HepG2 (cell line): ENCODE results near the gene PIP5K1C. TPM values are rescaled to one million over a fixed set of nuclear protein-coding genes. Genes with fewer than 3 reads are reported as not detected.

Experiments
- ATAC-seq: fragments of 200-7000 bp; cut with Tn5 transposase; 3 replicates; pipeline ENCODE4 v1.9.1; 2020; ENCODE audit warnings: mild to moderate bottlenecking, moderate library complexity
- BruUV-seq: library from RNA; stranded (reverse); fragments of 400-500 nt; replicated peaks from 2 replicates; lab custom pipeline; 2021; lab: Mats Ljungman, UMichigan
- CTCF ChIA-PET: fragments of 300-600 bp; formaldehyde crosslinking; extraction: SDS; loops from one replicate; lab custom pipeline; 2021; ENCODE audit warnings: low total read pairs, inconsistent platforms, low intra/inter-chr PET ratio; lab: Yijun Ruan, JAX
- POLR2A ChIA-PET: fragments of 350-600 bp; sonication (Branson Sonifier 250); formaldehyde crosslinking; loops from one replicate; lab custom pipeline; 2020; ENCODE audit warnings: antibody characterized with exemption, inconsistent platforms; lab: Yijun Ruan, JAX
- DNase-seq: peaks from one replicate; pipeline ENCODE4 v3.0.0-alpha.2; 2015; ENCODE audit warnings: low spot score
- FAIRE-seq: peaks from 3 replicates; lab custom pipeline; 2011; peaks lifted over from hg19 to GRCh38; lab: Jason Lieb, UNC
- H2AFZ ChIP-seq: one replicate; pipeline ENCODE4 v1.6.1; 2011; ENCODE audit warnings: low read length, inconsistent platforms
- H3K27ac ChIP-seq: fragments of 300-600 bp; 3 replicates; pipeline ENCODE4 v1.8.0; 2011; ENCODE audit warnings: mixed run types, mild to moderate bottlenecking, mixed read lengths, low read length, inconsistent platforms; ENCODE audit not compliant: insufficient read depth; ENCODE audit errors: extremely low read length
- H3K27me3 ChIP-seq, 2 experiments: fragments of 200-600 bp in 1 of 2; 2 replicates in 1 of 2; 3 replicates in 1 of 2; pipeline versions ENCODE4 v1.6.0 to v1.8.0; 2011; ENCODE audit warnings: low read length in 2 of 2, mild to moderate bottlenecking in 2 of 2, moderate library complexity in 2 of 2, inconsistent platforms in 1 of 2; ENCODE audit not compliant: insufficient read depth in 2 of 2, control insufficient read depth in 1 of 2
- H3K36me3 ChIP-seq, 2 experiments: fragments of 200-600 bp in 1 of 2; replicated peaks in 1 of 2; 2 replicates in 1 of 2; 3 replicates in 1 of 2; pipeline versions ENCODE4 v1.5.1 to v1.8.0; 2011; ENCODE audit warnings: low read length in 2 of 2, inconsistent platforms in 1 of 2; ENCODE audit not compliant: insufficient read depth in 2 of 2, control insufficient read depth in 1 of 2
- H3K4me1 ChIP-seq: 2 replicates; pipeline ENCODE4 v1.5.1; 2012; ENCODE audit warnings: low read length, inconsistent platforms; ENCODE audit not compliant: insufficient read depth
- H3K4me2 ChIP-seq: 2 replicates; pipeline ENCODE4 v1.6.0; 2011; ENCODE audit warnings: low read depth, low read length, inconsistent platforms
- H3K4me3 ChIP-seq, 3 experiments: fragments of 200-600 bp in 1 of 3; sonication (generic), shearing (Covaris generic) in 1 of 3; replicated peaks in 1 of 3; 2 replicates each; pipeline ENCODE4 v1.5.1; 2011 to 2016; ENCODE audit warnings: low read length in 3 of 3, inconsistent platforms in 2 of 3, low read depth in 2 of 3, mild to moderate bottlenecking in 2 of 3, control low read depth in 1 of 3, mixed read lengths in 1 of 3; ENCODE audit not compliant: insufficient read depth in 1 of 3
- H3K79me2 ChIP-seq: one replicate; pipeline ENCODE4 v1.6.1; 2011; ENCODE audit warnings: low read length, inconsistent platforms; ENCODE audit not compliant: insufficient read depth
- H3K9ac ChIP-seq: 2 replicates; pipeline ENCODE4 v1.6.0; 2011; ENCODE audit warnings: mild to moderate bottlenecking, low read depth, low read length, inconsistent platforms; ENCODE audit not compliant: insufficient read depth
- H3K9me3 ChIP-seq: 2 replicates; pipeline ENCODE4 v1.5.1; 2012; ENCODE audit warnings: mild to moderate bottlenecking, low read length
- H4K20me1 ChIP-seq: 2 replicates; pipeline ENCODE4 v1.6.0; 2011; ENCODE audit warnings: inconsistent platforms, mild to moderate bottlenecking, low read length, moderate library complexity; ENCODE audit not compliant: insufficient read depth
- FUBP1 ChIP-seq: sonication (generic); formaldehyde crosslinking; IDR thresholded peaks from 2 replicates; pipeline ENCODE4 v1.5.1; 2020; ENCODE audit warnings: missing genetic modification reagents, mild to moderate bottlenecking, borderline replicate concordance
- HDAC6 ChIP-seq: fragments of 200-600 bp; sonication (generic); IDR thresholded peaks from 2 replicates; pipeline ENCODE4 v1.7.0; 2017; ENCODE audit warnings: mild to moderate bottlenecking, antibody characterized with exemption, low read length, low read depth
- HOXA9 ChIP-seq: sonication (generic); formaldehyde crosslinking; IDR thresholded peaks from 2 replicates; pipeline ENCODE4 v1.8.1; 2022; ENCODE audit warnings: missing genetic modification reagents, mild to moderate bottlenecking, moderate library complexity, borderline replicate concordance
- MLLT10 ChIP-seq: sonication (generic); formaldehyde crosslinking; IDR thresholded peaks from 2 replicates; pipeline ENCODE4 v1.4.0; 2020; ENCODE audit warnings: missing genetic modification reagents
- NR2F6 ChIP-seq, 2 experiments: IDR thresholded peaks; 2 replicates each; pipeline ENCODE4 v1.6.1; 2016; ENCODE audit warnings: antibody characterized with exemption in 1 of 2, mild to moderate bottlenecking in 1 of 2
- POLR2A ChIP-seq, 2 experiments: IDR thresholded peaks; 2 replicates each; pipeline ENCODE4 v1.6.1; 2011; ENCODE audit warnings: low read depth in 2 of 2, low read length in 2 of 2, mild to moderate bottlenecking in 1 of 2, moderate library complexity in 1 of 2; ENCODE audit not compliant: insufficient read depth in 1 of 2
- ZBTB33 ChIP-seq: sonication (generic); formaldehyde crosslinking; IDR thresholded peaks from 2 replicates; pipeline ENCODE4 v1.4.0; 2020; ENCODE audit warnings: missing genetic modification reagents
- WGBS: methylation state at CpG from one replicate; pipeline ENCODE4 v1.1.6; 2017; ENCODE audit warnings: low lambda C conversion rate; 5-methylcytosine and 5-hydroxymethylcytosine counted together
- in situ Hi-C: cut with HindIII; loops from 2 replicates; pipeline ENCODE4 v1.10.0; 2017; ENCODE audit warnings: low pct_unique_long_range_greater_than_20kb; ENCODE audit not compliant: extremely low pct_ligation_motif_present
- intact Hi-C: fragments of 100-400 bp; cut with micrococcal nuclease; formaldehyde crosslinking; loops from one replicate; pipeline ENCODE4 v1.10.0; 2022; ENCODE audit not compliant: unreplicated experiment
- polyA plus RNA-seq, 8 experiments: library from polyadenylated mRNA; depleted of rRNA in 3 of 8; stranded (reverse) in 7 of 8; unstranded in 1 of 8; fragments of >200 nt; fragmentation: Illumina TruSeq in 4 of 8; extraction: Trizol in 4 of 8; gene quantifications; 2 replicates each; pipeline versions ENCODE4 v1.2.1 to v1.2.3, GENCODE V29; 2011 to 2016; ENCODE audit warnings: low read depth in 4 of 8, missing spikeins in 1 of 8, mixed read lengths in 1 of 8; ENCODE audit not compliant: insufficient read depth in 1 of 8
- total RNA-seq, 5 experiments: library from RNA; depleted of rRNA; stranded (reverse); fragments of >200 nt; fragmentation: Illumina TruSeq; extraction: Trizol; gene quantifications; 2 replicates each; pipeline ENCODE4 v1.2.3, GENCODE V29; 2016; ENCODE audit warnings: low read depth in 1 of 5

PIP5K1C gene
- total and polyA plus RNA-seq, 2 of the 13 experiments (the other 11 are each of a cell fraction or from before 2014, with no cell fraction given): 3.6 to 4.3 TPM

GRCh38 chr19:3643674-3644313 is 56.5 kb downstream of the PIP5K1C start:
- Histone ChIP-seq H3K4me1 (no peaks in the 10 kb centered on the region), H3K9ac (no peak overlapping the region), H3K9me3 (no peaks in the 10 kb centered on the region), H3K27me3 (no peaks in the 10 kb centered on the region), H4K20me1 (no peaks in the 10 kb centered on the region), H2AFZ (no peak overlapping the region), H3K4me2 (no peak overlapping the region), H3K36me3 (peaks cover 3% of the 10 kb centered on the region in 2 experiments; a peak in 2 of 5 replicates), H3K4me3 (no peak overlapping the region), H3K79me2 (no peaks in the 10 kb centered on the region), H3K27ac (no peak overlapping the region)
- no peak for FAIRE-seq
- ATAC-seq: no peak
- WGBS: 82% methylated on average over 9 of the region's 28 CpGs
- intact Hi-C loops: no loop called here
- DNase-seq: no peak
- ChIA-PET POLR2A (no interaction called here), CTCF (no interaction called here)
- BruUV-seq: no TSS peak
- in situ Hi-C loops: no loop called here
- no peak for TF ChIP-seq MLLT10 (CRISPR knock-in tag)
- TF ChIP-seq HDAC6: no peak
- no peak for TF ChIP-seq NR2F6 (IDR thresholded peaks at IDR 0.05)
- no peak for TF ChIP-seq NR2F6 (CRISPR knock-in tag; IDR thresholded peaks at IDR 0.05)
- no peak for TF ChIP-seq FUBP1 (CRISPR knock-in tag)
- no peak for TF ChIP-seq POLR2A (IDR thresholded peaks at IDR 0.05; ENCODE audit: insufficient read depth in 1 of 2, low read depth in 2 of 2, low read length in 2 of 2)

GRCh38 chr19:3642987-3643673 is 57.1 kb downstream of the PIP5K1C start:
- peak; percentile 59; the same call in 1 of the 2 replicates for TF ChIP-seq ZBTB33
- no peak for TF ChIP-seq HOXA9 (CRISPR knock-in tag)
- Histone ChIP-seq H3K36me3 (peaks cover 3% of the 10 kb centered on the region in 2 experiments; a peak in 2 of 5 replicates), H4K20me1 (no peaks in the 10 kb centered on the region), H3K27me3 (no peaks in the 10 kb centered on the region), H3K9ac (no peak overlapping the region), H3K9me3 (no peaks in the 10 kb centered on the region), H3K4me2 (no peak overlapping the region), H3K4me3 (no peak overlapping the region), H2AFZ (no peak overlapping the region), H3K27ac (no peak overlapping the region), H3K4me1 (no peaks in the 10 kb centered on the region), H3K79me2 (no peaks in the 10 kb centered on the region)
- CTCF ChIA-PET: no interaction called here
- DNase-seq (no peak), FAIRE-seq (no peak), ATAC-seq (no peak)
- intact Hi-C loops (no loop called here), in situ Hi-C loops (no loop called here)
- 97% methylated on average over 31 of the region's 36 CpGs for WGBS
- no TSS peak for BruUV-seq
- POLR2A ChIA-PET: no interaction called here
